Gastrocnemius medialis (tissue), 4 donors: ENCODE results near the gene ARHGEF37. TPM values are rescaled to one million over a fixed set of nuclear protein-coding genes. Genes with fewer than 3 reads are reported as not detected.

Experiments
- ATAC-seq, 2 donors: fragments of 150-250 bp; one replicate each; pipeline ENCODE4 v1.9.1; 2016
- DNase-seq, 2 donors: peaks; one replicate each; pipeline ENCODE4 v3.0.0-alpha.2; 2019
- H3K27ac ChIP-seq, 4 donors: fragments of 200-600 bp; sonication (generic); 1 replicate in 1 of 4; 2 replicates in 3 of 4; pipeline ENCODE4 v1.5.1; 2016 to 2018; ENCODE audit warnings: mild to moderate bottlenecking in 2 of 4, moderate library complexity in 1 of 4
- H3K27me3 ChIP-seq, 3 donors: fragments of 200-600 bp; sonication (generic) in 2 of 3; 1 replicate in 1 of 3; 2 replicates in 2 of 3; pipeline versions ENCODE4 v1.5.1 to v1.6.0; 2016 to 2019; ENCODE audit warnings: mild to moderate bottlenecking in 1 of 3, moderate library complexity in 1 of 3
- H3K36me3 ChIP-seq, 2 donors: fragments of 200-600 bp; sonication (generic) in 1 of 2; one replicate each; pipeline ENCODE4 v1.5.1; 2017 to 2018
- H3K4me1 ChIP-seq, 2 donors: fragments of 200-600 bp; sonication (generic) in 1 of 2; one replicate each; pipeline ENCODE4 v1.5.1; 2016 to 2017; ENCODE audit warnings: mild to moderate bottlenecking in 2 of 2
- H3K4me3 ChIP-seq, 4 donors: fragments of 200-600 bp; sonication (generic) in 3 of 4; 1 replicate in 1 of 4; 2 replicates in 3 of 4; pipeline ENCODE4 v1.5.1; 2016 to 2019; ENCODE audit warnings: mild to moderate bottlenecking in 2 of 4
- H3K9me3 ChIP-seq, 3 donors: fragments of 200-600 bp; sonication (generic) in 2 of 3; 1 replicate in 1 of 3; 2 replicates in 2 of 3; pipeline ENCODE4 v1.5.1; 2016 to 2019
- CTCF ChIP-seq, 5 experiments: fragments of 450-650 bp in 3 of 5; fragments of 200-600 bp in 2 of 5; sonication (generic) in 2 of 5; IDR thresholded peaks in 4 of 5; conservative IDR thresholded peaks in 1 of 5; 1 replicate in 4 of 5; 2 replicates in 1 of 5; pipeline ENCODE4 v1.5.1; 2016 to 2019; ENCODE audit warnings: antibody characterized with exemption in 5 of 5, mild to moderate bottlenecking in 3 of 5, moderate library complexity in 3 of 5
- POLR2A ChIP-seq, 2 donors: fragments of 450-650 bp; IDR thresholded peaks; one replicate each; pipeline ENCODE4 v1.6.1; 2017; ENCODE audit warnings: antibody characterized with exemption in 2 of 2, mild to moderate bottlenecking in 2 of 2, moderate library complexity in 2 of 2
- in situ Hi-C, 4 donors: fragments of 200-750 bp; cut with MboI; loops; one replicate each; pipeline versions ENCODE4 v1.15.0 to v1.8.0; 2017; ENCODE audit warnings: low sequenced_read_pairs in 4 of 4
- intact Hi-C: fragments of 100-400 bp; cut with DNase I; formaldehyde crosslinking; loops from one replicate; pipeline ENCODE4 v1.15.1; 2023; ENCODE audit warnings: low total_unique reads
- total RNA-seq, 4 donors: library from RNA; depleted of rRNA; stranded (reverse); fragments of >200 nt; gene quantifications; one replicate each; pipeline versions ENCODE4 v1.1.0 to v1.2.3, GENCODE V29; 2016

ARHGEF37 gene
- total RNA-seq, 4 donors from 2014 or later: 9.5 to 28.6 (median 21.0) TPM

- DNase-seq: no peak
- Histone ChIP-seq H3K4me3 (no peak overlapping the region), H3K27ac (no peak overlapping the region), H3K27me3 (no peaks in the 10 kb centered on the region), H3K4me1 (peaks cover 0 to 9% of the 10 kb centered on the region in 2 donors), H3K9me3 (no peaks in the 10 kb centered on the region), H3K36me3 (peaks cover 0 to 14% of the 10 kb centered on the region in 2 donors)
- intact Hi-C loops: no loop called here
- ATAC-seq: no peak
- TF ChIP-seq CTCF (IDR thresholded peaks at IDR 0.05 in 4 of 5, conservative IDR thresholded peaks at IDR 0.05 in 1 of 5): no peak
- no peak for TF ChIP-seq POLR2A (IDR thresholded peaks at IDR 0.05)
- in situ Hi-C loops: loop anchor here (10.0 kb wide), 2 partner anchors 224 to 364 kb away; no protein-coding TSS in a partner anchor
These were observed 49.0 kb downstream of the ARHGEF37 start for GRCh38 chr5:149630337-149630736.

GRCh38 chr5:149631506-149631905, 50.2 kb downstream of the ARHGEF37 start:
- DNase-seq (no peak), ATAC-seq (no peak)
- H3K9me3 ChIP-seq: no peaks in the 10 kb centered on the region
- in situ Hi-C loops (loop anchor here (10.0 kb wide), 2 partner anchors 223 to 363 kb away; no protein-coding TSS in a partner anchor), intact Hi-C loops (no loop called here)
- TF ChIP-seq POLR2A (IDR thresholded peaks at IDR 0.05) (no peak), CTCF (IDR thresholded peaks at IDR 0.05 in 4 of 5, conservative IDR thresholded peaks at IDR 0.05 in 1 of 5) (no peak)
- no peak overlapping the region for H3K4me3 ChIP-seq
- peaks cover 0 to 9% of the 10 kb centered on the region in 2 donors for H3K36me3 ChIP-seq
- no peaks in the 10 kb centered on the region for H3K27me3 ChIP-seq
- H3K4me1 ChIP-seq: peaks cover 0 to 9% of the 10 kb centered on the region in 2 donors
- H3K27ac ChIP-seq: no peak overlapping the region

- H3K9me3 ChIP-seq: no peaks in the 10 kb centered on the region
- ATAC-seq (peak; percentile 18 to 42), DNase-seq (no peak)
- intact Hi-C loops: no loop called here
- H3K27me3 ChIP-seq: no peaks in the 10 kb centered on the region
- no peak for TF ChIP-seq CTCF (IDR thresholded peaks at IDR 0.05 in 4 of 5, conservative IDR thresholded peaks at IDR 0.05 in 1 of 5)
- no peak for TF ChIP-seq POLR2A (IDR thresholded peaks at IDR 0.05)
- peaks cover 0 to 9% of the 10 kb centered on the region in 2 donors for H3K4me1 ChIP-seq
- in situ Hi-C loops: loop anchor here (10.0 kb wide), 2 partner anchors 222 to 362 kb away; no protein-coding TSS in a partner anchor
- H3K27ac ChIP-seq: peak overlapping the region in 3 of 4 donors; percentile 29 to 33 (median 31)
- no peak overlapping the region for H3K4me3 ChIP-seq
- H3K36me3 ChIP-seq: no peaks in the 10 kb centered on the region
These were observed 51.3 kb downstream of the ARHGEF37 start for GRCh38 chr5:149632311-149633251.

- TF ChIP-seq CTCF (IDR thresholded peaks at IDR 0.05 in 4 of 5, conservative IDR thresholded peaks at IDR 0.05 in 1 of 5) (no peak), POLR2A (IDR thresholded peaks at IDR 0.05) (no peak)
- H3K36me3 ChIP-seq: no peaks in the 10 kb centered on the region
- ATAC-seq (no peak), DNase-seq (no peak)
- intact Hi-C loops: no loop called here
- in situ Hi-C loops: loop anchor here (10.0 kb wide), 2 partner anchors 221 to 361 kb away; no protein-coding TSS in a partner anchor
- no peaks in the 10 kb centered on the region for H3K9me3 ChIP-seq
- peak overlapping the region in 1 of 4 donors; percentile 18 for H3K27ac ChIP-seq
- H3K27me3 ChIP-seq: no peaks in the 10 kb centered on the region
- H3K4me3 ChIP-seq: no peak overlapping the region
- peaks cover 0 to 9% of the 10 kb centered on the region in 2 donors for H3K4me1 ChIP-seq
These were observed 52.4 kb downstream of the ARHGEF37 start for GRCh38 chr5:149633476-149634350.
